HG02798 (cell line): Measurements from ENCODE around the gene MRPS12.

Experiments used
- ATAC-seq: cut with Tn5 transposase; IDR thresholded peaks from one replicate; pipeline ENCODE4 v1.9.1; 2021; ENCODE audit warnings: mild to moderate bottlenecking; ENCODE audit not compliant: unreplicated experiment, poor library complexity

MRPS12 gene

DNA sequence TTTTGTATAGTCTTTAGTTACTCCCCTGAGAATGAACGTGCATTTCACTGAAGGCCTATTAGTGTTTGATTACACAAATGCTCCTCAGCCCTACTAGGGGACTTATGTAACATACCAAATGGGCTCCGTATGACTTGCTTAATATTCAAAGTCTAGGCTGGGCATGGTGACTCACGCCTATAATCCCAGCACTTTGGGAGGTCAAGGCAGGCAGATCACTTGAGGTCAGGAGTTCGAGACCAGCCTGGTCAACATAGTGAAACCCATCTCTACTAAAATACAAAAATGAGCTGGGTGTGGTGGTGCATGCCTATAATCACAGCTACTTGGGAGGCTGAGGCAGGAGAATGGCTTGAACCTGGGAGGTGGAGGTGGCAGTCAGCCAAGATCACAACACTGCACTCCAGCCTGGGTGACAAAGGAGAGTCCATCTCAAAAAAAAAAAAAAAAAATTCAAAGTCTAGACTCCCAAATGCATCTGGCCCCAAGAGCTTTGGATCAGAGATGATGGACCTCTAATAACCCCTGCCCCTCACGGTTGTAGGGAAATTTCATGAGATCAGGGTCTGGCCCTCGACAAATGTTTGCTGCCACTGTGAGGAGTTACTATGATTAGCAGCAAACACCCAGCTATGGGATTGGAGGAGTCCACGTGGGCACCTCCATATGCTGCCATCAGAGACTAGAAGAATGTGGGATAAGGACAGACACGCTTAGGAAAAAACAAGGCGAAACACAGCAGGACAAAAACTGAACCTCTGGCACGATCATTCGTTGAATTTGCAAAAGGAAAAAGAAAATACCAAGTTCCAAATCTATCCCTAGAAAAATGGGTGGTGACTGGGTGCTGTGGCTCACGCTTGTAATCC, 40.2 kb downstream of the MRPS12 start:
- ATAC-seq = no peak

DNA sequence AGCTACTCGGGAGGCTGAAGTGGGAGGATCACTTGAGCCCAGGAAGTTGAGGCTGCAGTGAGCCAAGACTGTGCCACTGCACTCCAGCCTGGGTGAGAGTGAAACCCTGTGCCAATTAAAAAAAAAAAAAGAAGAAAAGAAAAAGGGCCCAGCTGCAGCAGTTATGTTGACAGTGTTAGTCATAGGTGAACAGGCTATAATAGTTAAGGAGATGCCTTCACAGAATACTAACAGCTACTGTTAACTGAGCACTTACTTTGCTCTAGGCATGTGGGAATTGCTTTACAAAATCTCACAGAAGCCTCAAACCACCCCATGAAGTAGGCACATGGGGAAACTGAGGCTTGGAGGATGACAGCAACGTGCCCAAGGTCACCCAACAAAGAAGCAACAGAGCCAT, 40.9 kb downstream of the MRPS12 start:
- ATAC-seq = no peak

DNA sequence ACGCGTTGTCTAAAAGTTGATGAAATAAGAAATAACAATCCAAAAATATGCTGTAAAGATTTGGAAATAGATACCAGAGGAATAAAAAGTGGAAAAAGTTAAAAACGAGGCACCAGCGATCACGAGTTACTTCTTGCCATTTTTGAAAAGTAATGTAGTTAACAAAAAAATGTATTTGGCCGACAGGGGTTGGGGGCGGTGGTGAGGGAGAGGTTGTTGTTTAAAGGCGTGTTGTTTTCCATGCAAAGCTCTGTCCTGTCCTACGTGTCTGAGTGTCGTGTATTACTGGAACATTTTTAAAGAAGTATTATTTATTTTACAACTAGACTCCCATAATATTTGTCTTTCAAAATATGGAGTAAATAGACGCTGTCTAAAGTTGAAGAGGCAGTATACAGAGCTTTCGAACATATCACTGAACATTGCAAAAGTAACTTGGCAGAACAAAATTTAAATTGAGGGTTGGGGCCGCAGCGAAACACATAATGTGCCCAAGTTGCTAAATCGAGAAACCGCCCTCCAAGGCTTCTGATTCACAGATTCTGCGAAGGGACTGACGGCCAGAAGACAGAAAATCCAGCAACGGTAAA, 44.0 kb downstream of the MRPS12 start:
- ATAC-seq = no peak

DNA sequence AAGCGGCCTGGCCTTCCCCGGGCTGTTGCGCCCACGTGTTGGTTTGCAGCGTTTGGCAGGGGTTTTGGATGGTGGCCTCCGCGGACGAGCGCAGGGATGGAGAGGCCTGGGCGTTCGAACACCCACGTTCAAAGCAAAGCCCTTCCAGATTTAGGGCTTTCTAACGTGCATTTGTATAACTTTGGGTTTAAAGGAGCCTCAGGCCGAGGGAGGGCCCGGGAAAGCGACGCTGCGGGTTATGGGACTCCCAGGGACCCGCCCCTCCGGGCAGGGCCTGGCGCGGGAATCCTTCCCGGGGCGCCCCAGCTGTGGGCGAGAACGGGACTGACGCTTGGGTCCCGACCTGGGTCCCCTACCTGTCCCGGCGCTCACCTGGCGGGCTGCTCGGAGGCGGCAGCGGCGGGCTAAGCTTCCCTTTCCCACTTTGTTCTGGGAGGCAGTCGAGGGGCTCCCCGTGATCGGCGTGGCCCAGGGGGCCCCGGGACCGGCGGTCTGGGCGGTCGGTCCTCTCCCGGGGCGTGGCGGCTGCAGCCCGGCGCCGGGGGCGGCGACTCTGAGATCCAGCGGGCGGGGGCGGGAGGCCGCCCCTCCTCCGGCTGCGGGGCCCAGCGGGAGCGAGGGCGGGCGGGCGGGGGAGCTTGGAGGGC, 44.6 kb downstream of the MRPS12 start, which contains the start of gene FBXO17:
FBXO17 (minus strand) TSS at position 529 of the 647 bp plus-strand sequence. CDS start 25,423 bp downstream, outside the sequence.
- no peak for ATAC-seq

DNA sequence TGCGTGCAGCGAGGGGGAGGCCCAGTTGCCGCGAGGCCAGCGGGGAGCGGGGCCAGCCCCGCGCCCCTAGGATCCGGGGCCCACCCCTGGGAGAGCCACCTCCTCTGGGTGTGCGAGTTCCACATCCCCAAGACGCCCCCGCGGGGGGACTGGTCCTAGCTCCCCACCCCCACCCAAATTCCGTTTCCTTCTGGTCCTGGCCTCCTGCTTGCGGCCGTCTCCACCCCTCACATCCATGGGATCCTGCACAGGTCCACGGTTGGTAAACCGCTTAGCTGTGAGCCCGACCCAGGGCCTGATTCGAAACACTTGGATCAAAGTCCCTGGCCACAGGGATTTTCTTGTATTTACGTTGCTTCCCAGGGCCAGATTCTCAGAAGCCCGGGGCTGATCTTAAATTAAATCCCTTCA, 45.1 kb downstream of the MRPS12 start:
- ATAC-seq = no peak

DNA sequence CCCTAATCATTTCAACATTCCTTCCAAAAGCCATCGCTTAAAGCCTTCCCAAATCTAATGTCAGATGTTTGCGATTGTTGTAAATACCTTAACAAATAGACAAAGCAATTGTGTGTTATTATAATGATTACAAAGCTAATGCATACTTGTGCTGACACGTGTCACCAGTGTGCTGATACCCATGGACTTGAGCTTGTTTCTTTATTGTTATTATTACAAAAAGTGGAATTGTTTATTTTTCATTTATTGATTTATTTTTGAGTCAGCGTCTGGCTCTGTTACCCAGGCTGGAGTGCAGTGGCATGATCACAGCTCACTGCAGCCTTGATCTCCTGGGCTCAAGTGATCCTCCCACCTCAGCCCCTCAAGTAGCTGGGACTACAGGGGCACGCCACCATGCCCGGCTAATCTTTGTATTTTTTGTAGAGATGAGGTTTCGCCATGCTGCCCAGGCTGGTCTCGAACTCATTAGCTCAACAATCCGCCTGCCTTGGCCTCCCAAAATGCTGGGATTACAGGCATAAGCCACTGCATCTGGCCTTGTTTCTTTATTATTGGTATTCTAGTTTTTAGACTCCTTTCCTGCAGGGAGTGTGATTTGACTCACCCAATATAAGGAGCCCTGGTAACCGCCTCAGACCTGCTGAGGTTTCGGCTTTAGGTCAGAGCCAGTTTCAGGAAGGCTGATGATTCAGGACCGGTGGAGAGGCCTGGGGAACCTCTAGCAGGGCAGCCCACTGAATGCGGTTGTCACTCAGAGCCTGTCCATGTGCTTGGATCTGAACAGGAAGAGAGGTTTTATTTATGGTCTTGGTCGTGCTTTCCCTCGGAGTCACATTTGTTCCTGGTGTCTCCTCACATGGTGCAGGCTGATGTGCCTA, 46.9 kb downstream of the MRPS12 start:
- no peak for ATAC-seq

DNA sequence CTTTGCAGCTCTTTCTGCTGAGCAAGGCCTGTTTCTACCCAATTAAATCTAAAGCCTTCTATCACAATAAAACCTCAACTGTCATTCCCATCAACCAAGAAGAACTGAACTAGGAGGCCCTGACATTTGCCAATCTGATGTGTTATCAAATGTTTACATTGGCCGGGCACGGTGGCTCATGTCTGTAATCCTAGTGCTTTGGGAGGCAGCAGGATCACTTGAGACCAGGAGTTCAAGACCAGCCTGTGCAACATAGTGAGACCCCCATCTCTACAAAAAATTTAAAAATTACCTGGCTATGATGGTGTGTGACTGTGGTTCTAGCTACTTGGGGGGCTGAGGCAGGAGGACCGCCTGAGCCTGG, 47.6 kb downstream of the MRPS12 start:
- no peak for ATAC-seq

DNA sequence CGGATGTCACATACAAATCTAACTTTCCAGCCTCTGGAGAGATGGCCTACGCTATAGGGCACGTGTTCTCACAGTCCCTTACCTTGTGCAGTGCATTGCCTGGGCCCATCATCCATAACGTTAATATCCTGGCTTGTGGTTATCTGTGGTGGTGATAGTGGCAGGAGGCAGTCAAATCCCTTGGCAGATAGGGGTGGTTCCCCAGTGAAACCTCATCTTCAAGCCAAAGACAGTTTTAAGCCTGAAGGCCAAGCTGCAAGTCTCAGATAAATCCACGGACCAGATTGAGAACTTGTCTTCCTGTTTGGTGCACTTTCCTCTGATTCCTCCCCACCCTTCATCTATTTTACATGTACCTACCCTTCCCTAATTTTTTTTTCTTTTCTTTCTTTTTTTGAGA, 49.1 kb downstream of the MRPS12 start:
- ATAC-seq = no peak

DNA sequence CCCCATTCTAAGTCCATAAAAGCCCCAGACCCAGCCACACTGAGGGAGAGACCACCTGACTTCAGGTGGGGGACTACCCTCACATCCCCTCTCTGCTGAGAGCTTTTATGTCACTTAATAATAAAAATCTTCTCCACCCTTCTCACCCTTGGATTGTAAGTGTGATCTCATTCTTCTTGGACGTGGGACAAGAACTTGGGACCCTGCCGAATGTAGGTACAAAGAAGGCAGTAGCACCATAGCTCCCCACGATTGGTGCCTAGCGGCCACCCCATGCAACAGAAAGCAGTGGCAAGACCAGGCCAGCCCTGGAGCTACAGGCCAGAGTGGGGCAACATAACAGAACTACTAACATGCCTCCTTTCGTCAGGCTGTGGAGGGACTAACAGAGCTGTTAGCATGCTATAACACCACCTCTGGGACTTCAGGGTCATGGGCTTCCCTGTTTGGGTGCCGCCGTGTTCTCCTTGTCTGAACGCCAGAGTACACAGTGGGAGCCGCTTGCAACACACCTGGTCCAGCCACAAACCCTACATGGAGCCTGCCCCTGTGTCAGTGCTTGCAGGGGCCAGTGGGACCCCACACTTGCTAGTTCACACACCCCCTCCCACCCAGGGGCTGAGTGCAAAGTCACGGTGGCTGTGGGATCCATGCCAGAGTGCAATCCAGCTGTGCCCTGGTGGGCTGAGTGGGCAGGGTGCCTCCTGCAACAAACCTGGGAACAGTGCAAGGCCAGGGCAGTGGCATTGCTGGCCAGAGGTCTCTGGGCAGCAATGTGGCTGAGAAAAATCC, 50.0 kb downstream of the MRPS12 start:
- ATAC-seq = no peak
